SHP77 treated with DMSO at 0.1 percent for 48 hours (cell line): Measurements from ENCODE around the gene MARK3.

Experiments
- DNase-seq: peaks from one replicate; lab custom pipeline; 2025; lab: John Stamatoyannopoulos, UW

MARK3 gene

DNA sequence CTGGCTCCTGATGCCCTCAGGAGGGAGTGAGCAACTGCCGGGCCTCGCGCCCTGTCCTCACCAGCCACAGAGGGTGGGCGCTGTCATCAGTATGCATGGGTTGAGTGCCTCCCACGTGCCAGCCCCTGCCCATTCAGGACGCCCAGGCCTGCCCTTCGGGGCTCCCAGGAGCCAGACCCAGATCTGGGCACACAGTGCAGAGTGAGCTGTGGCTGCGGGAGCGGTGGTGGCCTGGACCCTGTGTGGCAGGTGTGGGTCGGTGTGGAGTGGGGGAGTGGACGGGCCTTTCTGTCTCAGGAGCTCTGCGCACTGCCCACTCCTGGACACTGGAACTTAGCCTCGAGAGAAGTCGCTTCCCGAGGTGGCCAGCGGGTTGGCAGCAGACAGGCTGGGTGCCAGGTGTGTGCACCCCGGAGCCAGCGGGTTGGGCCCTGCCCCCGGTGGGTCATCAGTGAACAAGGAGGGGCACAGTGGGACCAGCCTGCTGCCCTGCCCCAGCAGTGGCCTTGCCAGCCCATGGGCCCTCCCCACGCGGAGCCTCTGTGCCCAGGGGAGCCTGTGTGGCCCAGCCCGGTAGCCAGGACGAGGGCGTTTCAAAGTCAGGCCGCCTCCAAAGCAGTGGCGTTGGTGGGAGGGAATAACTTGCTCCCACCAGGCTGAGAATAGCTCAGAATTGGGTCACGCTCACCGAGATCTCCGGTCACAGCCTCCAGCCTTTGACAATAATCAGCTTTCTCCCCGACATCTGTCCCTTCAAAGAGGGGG lies 153.3 kb downstream of the MARK3 start:
- no peak for DNase-seq

- no peak for DNase-seq
Observed at GRCh38 chr14:103539056-103539825, 154.0 kb downstream of the MARK3 start.

- no peak for DNase-seq
Observed at GRCh38 chr14:103540821-103541708, 155.8 kb downstream of the MARK3 start.

GRCh38 chr14:103541709-103542604 lies 156.7 kb downstream of the MARK3 start:
- DNase-seq, result no peak

GRCh38 chr14:103542605-103543088 lies 157.4 kb downstream of the MARK3 start:
- no peak for DNase-seq

- DNase-seq, result no peak
Observed at GRCh38 chr14:103543140-103543539, 157.9 kb downstream of the MARK3 start.

DNA sequence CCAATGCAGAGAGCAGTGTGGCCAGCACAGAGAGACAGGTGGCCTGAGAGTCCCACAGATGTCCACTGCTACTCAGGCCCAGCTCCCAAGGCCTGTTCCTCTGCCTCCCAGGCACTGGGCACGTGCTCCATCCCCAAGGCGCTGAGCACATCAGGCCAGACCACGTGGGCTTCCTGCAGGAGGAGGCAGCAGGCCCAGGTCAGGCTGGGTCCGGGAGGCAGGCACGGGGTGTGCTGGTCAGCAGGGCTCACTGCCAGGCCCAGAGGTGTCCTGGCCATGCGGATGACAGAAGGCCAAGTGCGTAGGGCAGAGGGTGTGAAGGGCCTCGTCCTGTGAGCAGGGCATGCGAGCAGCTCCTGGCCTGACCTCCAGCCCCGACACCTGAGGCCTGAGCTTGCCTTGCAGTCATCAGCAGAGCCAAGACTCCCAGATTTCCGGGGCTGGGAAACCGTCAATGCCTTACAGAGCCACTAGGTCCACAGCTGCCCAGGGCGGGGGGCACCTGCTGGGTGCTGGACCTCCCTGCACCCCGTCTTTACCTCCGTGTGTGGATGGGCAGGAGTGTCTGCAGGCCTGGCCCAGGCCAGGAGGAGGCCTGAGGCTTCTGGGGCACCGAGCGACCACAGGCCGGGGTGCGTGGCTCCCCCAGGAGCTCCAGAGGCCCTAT lies 158.6 kb downstream of the MARK3 start:
- DNase-seq, result no peak

GRCh38 chr14:103544388-103545218 lies 159.4 kb downstream of the MARK3 start:
- DNase-seq, result no peak

GRCh38 chr14:103545219-103545914 lies 160.2 kb downstream of the MARK3 start:
- no peak for DNase-seq

DNA sequence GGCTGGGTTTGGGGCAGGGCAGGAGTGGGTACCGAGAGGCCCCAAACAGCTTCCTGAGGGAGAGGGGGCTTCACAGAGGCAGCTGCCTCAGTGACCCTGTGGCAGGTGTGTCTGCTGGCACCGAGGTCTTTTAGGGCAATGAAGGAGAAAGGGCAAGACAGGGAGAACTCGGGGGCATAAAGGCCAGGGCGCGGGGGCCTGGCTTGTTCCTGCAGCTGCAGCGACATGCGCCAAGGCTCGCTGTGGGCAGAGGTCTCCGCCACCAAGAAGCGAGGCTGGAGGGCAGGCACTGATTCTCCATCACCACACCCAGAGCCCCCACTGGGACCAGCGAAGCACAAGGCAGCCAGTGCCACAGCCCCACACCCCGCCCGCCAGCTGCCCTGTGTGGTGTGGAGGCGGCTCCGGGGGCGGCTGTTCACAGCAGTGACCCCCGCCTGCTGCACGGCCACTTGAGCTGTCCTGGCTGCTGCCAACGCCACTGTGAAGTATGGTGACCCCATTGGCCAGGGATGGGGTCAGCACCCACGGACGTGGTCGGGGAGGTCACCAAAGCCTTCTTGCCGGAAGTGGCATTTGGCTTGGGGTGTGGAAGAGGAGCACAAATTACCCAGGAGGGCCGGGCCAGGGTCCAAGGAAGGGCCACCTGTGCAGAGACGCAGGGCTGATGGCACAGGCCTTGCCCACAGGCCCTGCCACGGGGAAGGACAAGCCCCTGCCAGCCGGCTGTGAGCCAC lies 160.9 kb downstream of the MARK3 start:
- no peak for DNase-seq

DNA sequence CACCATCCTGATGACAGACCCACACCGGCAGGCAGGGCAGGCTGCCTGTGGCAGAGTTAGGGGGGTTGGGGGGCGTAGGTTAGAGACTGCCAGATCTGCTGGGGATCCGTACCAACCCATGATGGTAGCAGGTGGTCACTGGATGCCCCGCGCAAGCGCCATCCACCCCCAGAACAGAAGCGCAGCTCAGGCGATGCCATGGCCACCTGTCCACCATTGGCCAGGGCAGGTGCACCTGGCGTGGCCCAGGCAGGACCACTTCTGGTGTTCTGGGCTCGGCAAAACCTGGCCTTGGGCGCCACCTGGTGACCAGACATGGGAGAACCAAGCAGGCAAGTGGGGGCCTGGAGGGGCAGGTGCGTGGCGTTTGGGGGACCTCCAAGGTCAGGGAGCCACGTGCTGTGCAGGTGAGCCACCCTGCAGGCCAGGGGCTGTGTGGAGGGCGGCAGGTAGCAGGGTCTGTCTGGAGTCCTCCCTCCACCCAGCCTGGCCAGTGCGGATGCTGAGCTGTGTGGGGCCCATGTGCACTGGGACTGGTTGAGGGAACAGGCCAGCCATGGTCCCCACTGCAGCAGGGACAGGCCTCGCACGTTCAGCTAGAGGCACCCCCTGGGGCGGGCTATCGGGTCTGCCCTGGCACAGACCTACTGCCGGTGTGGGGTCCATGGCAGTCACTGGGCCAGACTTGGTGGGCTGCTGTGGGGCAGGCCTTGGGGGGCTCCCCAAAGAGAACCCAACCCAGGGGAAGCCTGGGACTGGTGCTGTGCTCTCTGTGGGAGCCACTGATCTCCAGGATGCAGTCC lies 161.6 kb downstream of the MARK3 start:
- peak; percentile 22 for DNase-seq

GRCh38 chr14:103547455-103547940 lies 162.3 kb downstream of the MARK3 start:
- DNase-seq, result no peak

- no peak for DNase-seq
Observed at GRCh38 chr14:103547941-103548462, 162.8 kb downstream of the MARK3 start.

DNA sequence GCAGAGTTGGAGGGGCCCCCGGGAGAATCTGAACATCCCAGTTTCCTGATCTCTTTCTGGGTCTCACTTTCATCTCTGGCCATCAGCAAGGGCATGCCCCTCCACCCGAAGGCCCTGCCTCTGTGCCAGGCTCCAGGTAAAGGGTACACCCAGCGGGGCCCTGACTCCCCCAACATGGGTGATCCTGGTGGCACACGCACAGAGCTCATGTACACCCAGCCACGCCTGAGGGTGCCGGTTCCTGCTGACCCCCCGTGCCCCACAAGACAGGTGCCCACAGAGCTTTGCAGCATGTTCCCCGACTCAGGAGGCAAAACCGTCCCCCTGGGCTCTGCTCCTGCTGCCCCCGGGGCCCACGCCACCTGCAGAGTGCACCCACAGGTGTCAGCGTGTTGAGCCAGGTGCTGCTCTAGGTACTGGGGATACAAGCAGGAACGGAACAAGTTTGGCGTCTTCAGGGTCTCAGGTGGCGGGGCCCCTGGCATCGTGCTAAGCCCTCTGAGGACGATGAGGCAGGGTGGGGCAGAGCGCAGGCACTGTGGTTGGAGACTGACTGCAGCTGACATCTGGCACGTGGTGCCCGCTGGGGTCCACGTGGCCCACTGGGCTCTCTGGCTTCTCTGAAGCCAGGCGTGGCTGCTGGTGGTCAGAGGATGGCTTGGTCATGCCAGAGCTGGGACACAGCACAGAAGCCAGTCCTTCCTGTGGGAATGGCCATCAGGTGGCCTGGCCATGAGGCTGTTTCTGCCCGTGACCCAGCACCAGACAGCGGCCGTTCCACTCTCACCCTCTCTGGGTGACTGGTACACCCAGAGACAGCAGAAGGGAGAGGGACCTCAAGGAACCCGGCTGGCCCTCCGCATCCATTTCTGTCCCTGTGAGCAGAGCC lies 163.5 kb downstream of the MARK3 start:
- DNase-seq, result no peak

DNA sequence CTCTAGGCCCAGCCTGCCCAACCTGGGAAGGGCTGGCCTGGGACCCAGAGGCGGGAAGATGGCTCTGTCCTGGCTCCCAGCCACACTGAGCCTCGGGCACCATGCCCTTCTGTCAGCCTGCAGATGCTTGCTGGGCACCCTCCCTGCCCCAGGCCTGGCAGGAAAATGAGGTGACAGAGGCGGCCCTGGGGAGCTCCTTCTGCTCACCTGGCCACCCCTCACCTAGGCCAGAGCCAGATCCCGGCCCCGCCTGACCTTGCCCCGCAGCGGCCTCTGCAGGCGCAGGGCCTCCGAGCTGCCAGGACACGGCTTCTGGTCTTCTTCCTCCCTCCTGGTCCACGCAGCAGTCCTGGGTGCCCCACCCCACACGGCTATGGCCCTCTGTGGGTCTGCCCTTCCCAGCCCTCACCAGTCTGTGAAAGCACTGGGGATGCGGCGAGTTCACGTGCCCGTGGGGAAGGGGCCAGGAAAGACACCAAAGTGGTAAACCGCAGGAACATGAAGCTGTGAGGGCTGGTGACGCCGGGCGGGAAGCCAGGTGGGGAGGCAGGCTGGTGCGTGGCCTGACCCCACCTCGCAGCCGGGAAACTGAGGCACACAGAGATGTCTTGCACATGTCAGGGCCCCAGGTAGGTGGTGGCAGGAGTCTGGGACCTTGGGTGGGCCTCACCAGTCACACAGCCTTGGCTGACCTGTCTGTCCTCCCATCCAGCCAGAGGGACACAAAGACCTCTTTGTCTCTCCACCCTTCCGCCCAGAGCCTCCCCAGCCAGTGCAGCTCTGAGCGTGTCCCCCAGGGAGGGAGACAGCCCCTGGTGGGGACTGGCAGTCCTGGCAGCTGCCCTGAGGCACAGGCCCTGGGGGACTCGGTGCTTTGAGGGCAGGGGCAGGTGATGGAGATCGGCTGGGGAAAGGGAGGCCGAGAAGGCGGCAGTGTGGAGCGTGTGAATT lies 164.4 kb downstream of the MARK3 start:
- DNase-seq, result no peak
